Activated CD8-positive, alpha-beta memory T cell treated with anti-CD3 and anti-CD28 coated beads, Interleukin-2, amount 50 U/mL, for 4 hours (primary cell): ENCODE data around the gene GORAB.
A peak's percentile ranks its signal among the peaks of the same experiment; 100 is the strongest.

Experiments used
- DNase-seq: peaks from one replicate; pipeline ENCODE4 v3.0.0-alpha.2; 2020

GORAB gene, protein sequence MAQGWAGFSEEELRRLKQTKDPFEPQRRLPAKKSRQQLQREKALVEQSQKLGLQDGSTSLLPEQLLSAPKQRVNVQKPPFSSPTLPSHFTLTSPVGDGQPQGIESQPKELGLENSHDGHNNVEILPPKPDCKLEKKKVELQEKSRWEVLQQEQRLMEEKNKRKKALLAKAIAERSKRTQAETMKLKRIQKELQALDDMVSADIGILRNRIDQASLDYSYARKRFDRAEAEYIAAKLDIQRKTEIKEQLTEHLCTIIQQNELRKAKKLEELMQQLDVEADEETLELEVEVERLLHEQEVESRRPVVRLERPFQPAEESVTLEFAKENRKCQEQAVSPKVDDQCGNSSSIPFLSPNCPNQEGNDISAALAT

GRCh38 chr1:170531758-170532657 lies at the start of gene GORAB:
TSS of gene GORAB (plus strand) at chr1:170532166. CDS start at chr1:170532224, 58 bp downstream.
- DNase-seq = peak; percentile 81

DNA sequence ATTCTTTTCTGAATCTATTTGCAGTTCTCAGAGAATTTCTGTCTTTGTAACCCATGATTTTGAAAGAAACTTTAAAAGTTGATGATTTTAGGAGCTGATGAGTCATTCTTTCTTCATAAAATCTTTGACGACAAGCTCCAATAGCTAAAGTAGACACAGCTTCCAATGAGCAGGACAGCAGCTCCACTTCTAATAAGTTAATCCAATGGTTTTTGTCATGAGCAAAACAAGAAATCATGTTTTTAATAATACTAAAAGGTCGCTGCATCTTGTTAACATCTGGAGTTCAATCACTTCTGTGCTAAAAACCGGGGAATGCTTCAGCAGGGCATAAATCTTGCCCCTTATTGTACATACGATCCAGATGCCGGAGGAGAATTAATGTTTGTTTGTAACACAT lies 48.9 kb upstream of the GORAB start:
- no peak for DNase-seq

DNA sequence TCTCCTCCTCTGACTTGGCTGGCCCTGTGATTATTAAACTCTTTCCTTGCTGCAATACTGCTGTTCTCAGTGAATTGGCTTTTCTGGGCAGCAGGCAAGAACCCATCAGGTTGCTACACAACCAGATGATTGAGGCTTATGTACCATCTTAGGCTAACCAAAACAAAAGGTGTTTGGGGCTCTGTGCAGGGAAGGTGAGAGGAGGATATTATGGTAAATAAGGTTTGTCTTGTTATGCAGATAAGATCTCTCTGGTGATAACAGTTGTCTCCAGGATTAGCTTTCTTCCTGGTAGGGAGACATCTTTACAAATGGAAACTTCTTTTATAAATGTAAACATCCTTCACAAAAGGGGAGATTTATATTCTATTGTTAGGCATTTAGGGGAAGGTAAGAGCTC lies 44.5 kb upstream of the GORAB start:
- DNase-seq = no peak

DNA sequence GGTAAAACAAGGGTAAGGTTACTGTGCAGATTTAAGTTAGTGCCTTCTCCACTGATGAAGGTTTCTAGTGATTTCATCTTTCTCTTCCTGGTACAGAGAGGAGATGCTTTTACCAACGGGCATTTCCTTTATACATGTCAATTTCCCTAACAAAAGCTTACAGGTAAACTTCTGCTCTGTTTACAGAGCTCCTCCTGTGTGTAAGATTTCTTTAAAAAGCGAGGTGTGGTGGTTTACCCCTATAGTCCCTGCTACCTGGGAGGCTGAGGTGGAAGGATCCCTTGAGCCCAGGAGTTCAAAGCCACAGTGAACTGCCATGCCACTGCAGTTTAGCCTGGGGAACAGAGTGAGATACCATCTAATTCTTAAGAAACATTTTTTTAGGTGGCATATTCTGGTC lies 40.7 kb upstream of the GORAB start:
- no peak for DNase-seq

GRCh38 chr1:170494369-170494768 lies 37.6 kb upstream of the GORAB start:
- no peak for DNase-seq

DNA sequence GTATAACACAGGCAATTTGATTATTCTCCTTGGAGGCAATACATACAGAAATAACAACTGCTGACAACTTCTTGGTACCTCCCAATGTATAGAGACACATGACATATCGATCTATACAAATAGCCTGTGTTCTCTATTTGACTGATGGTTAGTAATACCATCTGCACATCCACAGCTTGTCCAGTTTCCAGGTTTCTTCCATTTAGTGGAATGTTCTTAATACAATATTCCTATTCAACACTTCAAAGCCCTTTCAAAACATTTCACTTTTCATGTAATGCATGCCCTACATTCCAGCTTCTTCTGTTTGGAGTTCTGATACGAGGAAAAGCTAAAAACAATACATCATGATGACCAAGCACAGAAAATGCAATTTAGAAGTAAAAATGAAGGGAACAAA lies 37.0 kb upstream of the GORAB start:
- no peak for DNase-seq

GRCh38 chr1:170498876-170499275 lies 33.1 kb upstream of the GORAB start:
- DNase-seq = no peak

DNA sequence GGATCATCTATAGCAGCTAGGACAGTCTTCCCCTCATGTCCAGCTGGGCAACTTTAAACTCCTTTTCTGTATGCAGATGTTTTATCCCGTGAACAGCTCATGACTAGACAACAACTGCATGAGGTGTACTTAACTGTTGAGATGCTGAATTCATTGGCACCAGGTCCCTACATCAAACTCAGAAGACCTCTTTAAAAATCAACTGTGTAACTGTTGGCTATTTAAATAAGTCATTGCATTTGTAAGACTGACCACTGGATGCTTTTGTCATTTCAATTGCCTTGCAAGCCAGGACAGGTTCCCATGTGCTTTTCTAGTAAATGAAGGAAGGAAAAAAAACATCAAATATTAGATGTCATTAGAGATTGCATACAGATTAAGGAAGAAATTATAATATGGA lies 28.3 kb upstream of the GORAB start:
- no peak for DNase-seq

DNA sequence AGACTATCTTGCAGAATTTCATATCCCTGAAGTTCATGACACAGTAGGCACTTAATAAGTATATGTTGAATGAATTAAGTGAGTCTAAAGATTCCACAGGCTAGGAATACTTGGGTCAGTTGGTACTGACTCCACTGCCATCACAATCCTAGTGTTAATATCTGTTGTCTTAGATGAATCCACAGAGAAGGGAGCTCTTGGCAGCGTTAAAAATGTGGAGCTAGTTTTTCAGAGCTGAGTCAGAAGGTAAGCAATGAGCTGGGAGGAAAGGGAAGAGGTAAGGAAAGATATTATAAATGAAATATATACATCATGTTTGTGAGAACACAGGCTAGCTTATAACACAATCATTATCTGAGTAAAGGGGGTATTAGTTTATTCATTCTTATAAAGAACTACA lies 21.8 kb upstream of the GORAB start:
- DNase-seq = no peak

DNA sequence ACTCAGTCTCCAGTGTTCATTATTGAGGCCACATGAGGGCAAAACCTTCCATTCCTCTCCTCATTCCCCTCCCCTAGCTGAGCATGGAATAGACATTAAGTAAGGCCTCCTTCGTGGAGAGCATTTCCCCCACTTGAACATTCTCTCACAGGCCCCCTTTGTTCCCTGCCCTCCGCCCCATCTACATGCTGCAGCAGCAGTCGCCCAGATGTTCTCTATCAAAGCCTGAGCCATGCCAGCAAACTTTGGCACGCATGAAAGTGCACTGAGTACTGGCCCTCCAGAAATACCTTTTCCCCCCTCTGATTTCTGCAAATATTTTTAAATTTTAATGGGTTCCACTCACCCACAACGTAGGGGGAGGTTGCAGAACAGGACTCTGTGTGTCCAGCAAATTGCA lies 20.9 kb upstream of the GORAB start:
- DNase-seq = no peak

GRCh38 chr1:170513138-170513537 lies 18.8 kb upstream of the GORAB start:
- no peak for DNase-seq

DNA sequence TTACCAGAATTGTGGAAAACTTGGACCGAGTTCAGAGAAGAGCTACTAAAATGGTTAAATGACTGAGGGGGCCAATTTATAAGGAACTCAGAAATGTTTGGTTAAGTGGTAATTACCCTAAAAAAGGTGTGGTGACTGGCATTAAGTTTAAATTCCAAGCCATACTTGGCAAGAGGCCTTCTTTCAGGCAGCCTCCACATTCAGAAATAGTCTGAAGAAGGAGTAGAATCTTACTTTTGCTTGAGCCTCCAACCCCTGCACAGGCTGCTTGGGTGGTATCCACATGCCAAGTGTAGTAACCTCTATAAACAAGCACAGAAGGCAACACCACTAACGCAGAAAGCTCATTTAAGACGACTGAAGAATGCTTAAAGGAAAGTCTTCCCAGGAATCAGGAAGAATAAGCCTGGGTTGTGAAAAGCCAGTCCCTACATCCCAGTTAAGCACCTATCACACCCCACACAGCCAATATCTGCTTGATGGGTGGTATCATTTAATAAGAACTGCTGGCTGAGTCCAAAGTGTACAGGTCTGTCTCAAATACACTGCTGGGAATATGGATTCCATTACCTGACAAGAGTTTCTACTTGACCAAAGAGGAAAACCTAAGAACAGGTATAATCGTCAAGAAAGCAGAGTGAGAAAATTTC lies 13.7 kb upstream of the GORAB start:
- DNase-seq = no peak

DNA sequence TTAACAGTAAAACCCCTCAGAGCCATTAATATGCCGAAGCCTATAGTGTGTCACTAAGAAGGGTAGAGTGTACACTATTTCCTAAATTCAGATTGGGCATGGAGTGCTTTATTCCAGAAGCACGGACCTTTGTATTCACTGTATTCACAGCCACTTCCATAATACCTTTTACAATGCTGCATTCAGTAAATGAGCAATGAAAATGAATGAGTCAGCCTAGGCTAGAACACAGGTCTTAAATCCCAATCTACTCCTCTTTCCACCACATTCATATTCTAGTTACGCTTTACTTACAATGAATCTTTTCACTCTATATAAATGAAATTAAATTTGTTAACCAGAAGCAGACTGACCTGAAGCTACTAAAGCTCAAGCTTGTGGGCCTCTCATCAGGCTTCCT lies 13.0 kb upstream of the GORAB start:
- DNase-seq = no peak

- DNase-seq = no peak
Observed at GRCh38 chr1:170520601-170521000, 11.4 kb upstream of the GORAB start.

DNA sequence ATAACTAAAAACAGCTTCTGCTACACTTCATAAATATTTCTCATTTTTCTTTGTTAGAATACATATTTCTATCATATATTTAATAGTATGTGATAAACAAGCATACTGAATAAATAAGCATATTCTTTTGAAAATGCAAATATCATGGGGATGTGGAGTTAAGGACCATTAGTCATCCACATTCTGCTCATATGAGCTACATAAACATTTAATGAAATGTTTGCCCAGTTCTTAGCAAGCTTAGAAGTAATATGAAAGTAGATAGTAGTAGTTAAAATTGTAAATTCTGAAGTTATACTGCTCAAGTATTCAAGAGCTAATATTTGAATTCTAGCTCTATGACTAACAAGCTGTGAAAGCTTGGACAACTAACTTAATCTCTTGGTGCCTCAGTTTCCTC lies 10.1 kb upstream of the GORAB start:
- no peak for DNase-seq

DNA sequence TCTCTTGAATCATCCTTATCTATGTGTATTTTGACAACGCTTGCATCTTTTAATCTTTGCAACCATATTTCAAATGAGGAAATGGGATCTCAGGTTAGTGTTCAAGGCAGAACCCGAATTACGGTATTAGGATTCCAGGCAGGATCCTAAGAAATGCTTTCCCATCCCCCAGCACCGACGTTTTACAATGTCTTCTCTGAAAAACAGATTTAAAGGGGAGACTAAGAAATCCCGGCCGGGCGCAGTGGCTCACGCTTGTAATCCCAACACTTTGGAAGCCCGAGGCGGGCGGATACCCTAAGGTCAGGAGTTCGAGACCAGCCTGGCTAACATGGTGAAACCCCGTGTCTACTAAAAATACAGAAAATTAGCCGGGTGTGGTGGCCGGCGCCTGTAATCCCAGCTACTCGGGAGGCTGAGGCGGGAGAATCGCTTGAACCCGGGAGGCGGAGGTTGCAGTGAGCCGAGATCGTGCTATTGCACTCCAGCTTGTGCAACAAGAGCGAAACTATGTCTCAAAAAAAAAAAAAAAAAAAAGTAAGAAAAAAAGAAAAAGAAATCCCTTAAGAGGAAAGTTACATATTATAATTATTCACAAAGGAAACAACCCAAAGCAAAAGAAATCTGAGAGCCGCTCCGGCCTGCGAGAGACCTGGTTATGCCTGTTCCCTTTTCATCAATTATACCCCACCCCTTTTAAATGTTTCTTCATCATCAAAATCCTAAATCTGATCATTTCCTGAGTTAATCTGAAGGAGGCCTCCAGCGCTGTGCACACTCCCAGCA lies 801 bp upstream of the GORAB start:
- DNase-seq = no peak

DNA sequence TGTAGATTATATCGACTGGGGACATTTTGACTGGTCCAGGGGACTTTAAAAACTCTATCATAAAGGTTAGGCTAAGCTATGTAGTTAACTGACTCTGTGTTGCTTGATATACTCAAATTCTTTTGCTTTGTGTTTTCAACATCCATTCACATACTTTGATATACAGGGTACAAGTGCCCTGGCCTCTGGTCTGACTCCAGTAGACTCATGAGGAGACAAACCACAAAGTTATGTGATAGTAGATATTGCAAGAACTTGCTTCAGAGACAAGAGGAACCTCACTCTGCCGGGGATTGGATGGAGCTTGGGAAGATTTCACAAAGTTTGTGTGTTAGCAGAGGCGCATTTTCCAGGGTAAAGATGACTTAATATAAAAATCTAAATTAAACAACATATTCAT lies 1.3 kb downstream of the GORAB start:
- no peak for DNase-seq

- DNase-seq = no peak
Observed at GRCh38 chr1:170534626-170535147, 2.7 kb downstream of the GORAB start.

- DNase-seq = no peak
Observed at GRCh38 chr1:170535418-170535817, 3.5 kb downstream of the GORAB start.

DNA sequence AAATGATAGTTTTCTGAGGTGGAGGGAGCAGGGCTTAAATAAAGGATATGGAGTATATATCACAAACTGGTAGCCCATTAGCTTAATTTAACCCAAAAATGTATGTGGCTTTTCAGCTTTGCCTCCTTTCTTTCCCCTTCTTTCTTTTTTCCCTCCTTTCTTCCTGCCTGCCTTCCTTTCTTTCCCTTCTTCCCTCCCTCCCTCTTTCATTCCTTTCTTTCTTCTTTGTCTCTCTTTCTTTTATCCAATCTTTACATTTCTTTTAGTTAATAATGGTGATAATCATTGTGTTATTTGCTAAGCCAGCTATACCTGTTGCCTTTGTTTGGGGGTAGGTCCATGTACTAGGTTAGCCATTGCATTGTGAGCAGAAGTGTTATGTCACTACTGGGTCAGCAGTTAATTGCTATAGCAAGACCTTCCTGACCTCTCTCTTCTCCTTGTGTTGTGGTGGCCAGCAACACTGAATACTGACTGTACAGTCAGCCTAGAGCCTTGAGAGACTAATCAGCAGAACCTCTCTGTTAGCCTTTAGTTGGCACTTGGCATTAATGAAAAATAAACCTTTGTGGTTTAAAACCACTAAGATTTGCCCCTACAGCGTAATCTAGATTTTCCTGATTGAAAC lies 5.1 kb downstream of the GORAB start:
- DNase-seq = no peak

- DNase-seq = no peak
Observed at GRCh38 chr1:170537798-170538503, 6.0 kb downstream of the GORAB start.
